HG02970 (cell line): ENCODE measurements around the gene PCP4L1.

Experiments used
- ATAC-seq: cut with Tn5 transposase; IDR thresholded peaks from one replicate; pipeline ENCODE4 v1.9.1; 2021; ENCODE audit warnings: mild to moderate bottlenecking, moderate library complexity, moderate number of reproducible peaks; ENCODE audit not compliant: unreplicated experiment, low FRiP score

PCP4L1 gene

GRCh38 chr1:161261261-161262235 lies 3.0 kb downstream of the PCP4L1 start:
- ATAC-seq, result no peak

GRCh38 chr1:161265305-161265704 lies 6.8 kb downstream of the PCP4L1 start:
- no peak for ATAC-seq

- ATAC-seq, result no peak
These were observed 7.7 kb downstream of the PCP4L1 start for GRCh38 chr1:161266202-161266601.

DNA sequence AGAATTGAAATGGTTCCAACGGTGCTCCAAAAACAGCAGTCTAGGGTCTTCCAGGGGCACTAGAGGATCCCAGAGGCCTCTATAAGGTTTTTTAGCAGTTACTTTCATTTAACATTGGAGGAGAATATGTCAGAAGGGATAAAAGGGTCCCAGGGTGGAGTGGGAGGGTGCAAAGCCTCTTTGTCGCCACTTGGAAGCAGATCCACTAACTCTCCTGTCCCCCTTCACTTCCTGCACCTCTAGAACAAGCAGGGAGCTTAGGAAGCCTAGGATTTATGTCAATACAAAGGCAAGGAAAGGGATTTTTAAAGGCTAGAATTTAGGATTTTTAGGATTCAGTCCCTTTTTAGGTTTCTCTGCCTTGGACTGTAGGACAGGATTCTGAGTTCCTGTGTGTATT lies 8.3 kb downstream of the PCP4L1 start:
- ATAC-seq, result no peak

- no peak for ATAC-seq
These were observed 8.8 kb downstream of the PCP4L1 start for GRCh38 chr1:161267321-161267720.

DNA sequence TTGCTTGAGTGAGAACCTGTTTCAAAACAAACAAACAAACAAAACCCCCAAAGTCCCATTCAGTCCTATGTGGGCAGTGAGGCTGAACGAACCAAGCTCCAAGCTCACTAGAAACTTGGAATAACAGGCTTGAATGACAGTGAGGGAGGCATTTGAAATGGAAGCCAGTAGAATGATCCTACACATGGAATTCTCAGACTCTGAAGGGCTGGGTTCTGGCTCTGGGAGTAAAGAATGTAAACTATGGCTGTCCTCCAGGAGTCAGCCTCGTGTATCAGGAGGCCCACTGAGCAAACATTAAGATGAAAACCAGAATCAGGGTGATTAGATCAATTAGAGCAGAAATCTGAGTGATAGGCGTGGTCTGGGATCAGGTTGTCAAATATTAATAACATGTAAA lies 14.9 kb downstream of the PCP4L1 start:
- no peak for ATAC-seq

- ATAC-seq, result no peak
These were observed 16.3 kb downstream of the PCP4L1 start for GRCh38 chr1:161274874-161275273.

DNA sequence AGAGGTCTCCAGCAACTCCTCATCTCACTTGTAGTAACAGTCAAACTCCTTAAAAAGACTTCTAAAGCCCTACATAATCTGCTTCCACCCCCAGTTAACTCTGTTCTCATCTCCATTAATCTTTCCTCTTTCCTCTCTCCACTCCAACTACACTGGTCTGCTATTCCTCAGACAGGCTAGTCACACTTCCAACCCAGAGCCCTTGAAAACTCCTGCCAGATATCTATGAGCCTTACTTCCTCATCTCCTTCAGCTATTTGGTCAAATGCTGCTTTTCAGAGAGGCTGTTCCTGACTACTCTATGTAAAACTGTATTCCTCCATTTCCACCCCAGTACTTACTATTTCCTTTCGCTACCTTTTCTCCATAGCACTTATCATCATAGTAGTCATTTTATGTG lies 24.4 kb downstream of the PCP4L1 start:
- no peak for ATAC-seq

DNA sequence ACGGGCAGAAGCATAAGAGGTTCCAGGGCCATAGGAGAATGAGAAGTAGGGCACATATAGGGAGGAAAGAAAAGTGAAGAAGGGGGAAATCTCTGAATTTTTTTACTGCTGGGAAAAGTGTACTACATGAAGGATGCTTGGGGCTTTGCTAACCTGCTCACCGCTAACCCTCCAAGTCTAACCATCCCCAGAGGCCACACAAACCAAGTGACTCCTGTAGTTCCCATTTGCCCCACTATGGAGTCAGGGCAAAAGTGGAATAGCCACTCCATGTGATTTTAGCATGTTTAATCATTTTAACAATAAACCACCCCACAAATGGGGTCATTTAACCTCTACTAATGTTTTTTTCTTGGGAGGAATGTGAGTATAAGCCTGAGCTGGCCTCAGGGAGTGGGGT lies 26.6 kb downstream of the PCP4L1 start:
- no peak for ATAC-seq

- ATAC-seq, result no peak
These were observed 27.0 kb downstream of the PCP4L1 start for GRCh38 chr1:161285521-161285920.

GRCh38 chr1:161287482-161288054 lies 29.0 kb downstream of the PCP4L1 start:
- no peak for ATAC-seq

DNA sequence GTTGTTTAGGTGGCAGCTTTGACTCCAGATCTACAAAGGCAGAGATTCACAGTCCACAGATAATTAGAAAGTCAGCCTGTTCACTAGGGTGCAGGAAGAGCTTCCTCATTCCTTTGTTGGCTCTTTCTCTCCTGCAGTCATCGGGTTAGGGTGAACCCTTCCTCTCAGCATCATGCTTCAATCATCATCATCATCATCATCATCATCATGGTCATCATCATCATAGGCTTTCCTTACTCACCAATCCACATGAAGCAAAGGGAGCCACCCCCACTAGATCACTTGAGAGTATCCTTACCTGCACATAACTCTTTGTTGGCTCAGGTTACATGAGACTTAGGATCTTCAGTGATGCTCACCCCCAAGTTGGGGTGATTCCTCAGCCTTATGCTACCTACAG lies 32.2 kb downstream of the PCP4L1 start:
- ATAC-seq, result no peak

- ATAC-seq, result no peak
These were observed 38.9 kb downstream of the PCP4L1 start for GRCh38 chr1:161297415-161297814.

- no peak for ATAC-seq
These were observed 39.6 kb downstream of the PCP4L1 start for GRCh38 chr1:161298116-161298515.

GRCh38 chr1:161299347-161299746 lies 40.8 kb downstream of the PCP4L1 start:
- ATAC-seq, result no peak

GRCh38 chr1:161300478-161300877 lies 41.9 kb downstream of the PCP4L1 start:
- no peak for ATAC-seq

GRCh38 chr1:161304927-161305866 lies 46.7 kb downstream of the PCP4L1 start:
- no peak for ATAC-seq

DNA sequence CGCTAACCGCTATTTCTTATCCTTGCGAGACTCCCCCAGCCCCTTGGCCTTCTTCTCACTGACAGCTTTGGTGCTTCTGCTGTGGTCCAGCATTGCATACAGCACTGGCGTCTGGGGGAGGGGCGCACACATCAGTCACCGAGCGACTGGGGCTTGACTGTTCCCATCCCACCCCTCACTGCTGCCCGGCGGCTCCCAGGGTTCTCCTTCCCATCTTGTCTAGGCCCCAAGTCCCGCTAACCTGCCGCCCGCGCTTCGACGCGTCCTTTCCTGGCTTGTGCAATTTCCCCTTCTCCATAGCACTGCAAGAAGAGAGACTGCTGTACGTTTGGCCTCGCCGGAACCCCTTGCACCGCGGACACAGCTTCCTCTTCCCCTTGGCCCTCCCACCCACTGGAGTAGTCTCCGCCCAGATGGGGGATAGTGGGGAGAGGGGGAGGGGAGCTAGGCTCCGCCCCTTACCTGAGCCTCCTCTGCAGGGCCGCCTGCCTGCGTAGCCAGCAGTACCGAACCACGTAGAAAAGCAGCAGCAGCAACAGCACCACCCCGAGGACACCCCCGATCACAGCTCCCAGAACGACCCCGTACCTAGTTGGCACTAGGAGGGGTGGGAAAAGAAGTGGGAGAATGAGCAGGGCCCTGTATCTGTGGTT lies 47.4 kb downstream of the PCP4L1 start:
- ATAC-seq, result no peak

DNA sequence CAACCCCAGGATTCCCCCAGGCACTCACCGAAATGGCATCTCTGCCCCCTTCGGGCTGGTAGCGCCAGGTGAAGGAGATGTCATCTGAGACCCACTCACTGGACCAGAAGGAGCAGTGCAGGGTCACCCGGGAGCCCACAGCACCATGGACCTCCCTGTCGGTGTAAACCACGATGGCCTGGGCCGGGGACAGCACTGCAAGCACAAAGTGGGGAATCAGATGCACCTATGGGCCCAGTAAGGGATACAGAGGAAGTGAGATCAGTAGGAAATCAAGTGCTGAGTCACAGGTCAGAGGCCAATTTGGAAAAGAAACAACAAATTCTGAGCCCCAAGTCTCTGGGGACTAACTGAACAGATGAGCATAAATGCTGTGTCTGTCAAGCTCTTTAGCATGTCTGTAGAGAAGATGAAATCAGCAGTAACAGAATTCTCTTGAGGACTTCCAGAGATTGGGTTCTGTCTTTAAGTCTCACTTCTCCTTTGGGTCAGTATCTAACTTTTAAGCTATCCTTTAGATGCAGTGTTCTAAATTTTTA lies 48.8 kb downstream of the PCP4L1 start:
- no peak for ATAC-seq
